ENCODE measurements around the gene EYA2. TPM values are rescaled to one million over a fixed set of nuclear protein-coding genes. Genes with fewer than 3 reads are reported as not detected.

Gene EYA2
- total and polyA plus RNA-seq, 2 experiments from 2014 or later, result 0.18 TPM; not detected in 1

DNA sequence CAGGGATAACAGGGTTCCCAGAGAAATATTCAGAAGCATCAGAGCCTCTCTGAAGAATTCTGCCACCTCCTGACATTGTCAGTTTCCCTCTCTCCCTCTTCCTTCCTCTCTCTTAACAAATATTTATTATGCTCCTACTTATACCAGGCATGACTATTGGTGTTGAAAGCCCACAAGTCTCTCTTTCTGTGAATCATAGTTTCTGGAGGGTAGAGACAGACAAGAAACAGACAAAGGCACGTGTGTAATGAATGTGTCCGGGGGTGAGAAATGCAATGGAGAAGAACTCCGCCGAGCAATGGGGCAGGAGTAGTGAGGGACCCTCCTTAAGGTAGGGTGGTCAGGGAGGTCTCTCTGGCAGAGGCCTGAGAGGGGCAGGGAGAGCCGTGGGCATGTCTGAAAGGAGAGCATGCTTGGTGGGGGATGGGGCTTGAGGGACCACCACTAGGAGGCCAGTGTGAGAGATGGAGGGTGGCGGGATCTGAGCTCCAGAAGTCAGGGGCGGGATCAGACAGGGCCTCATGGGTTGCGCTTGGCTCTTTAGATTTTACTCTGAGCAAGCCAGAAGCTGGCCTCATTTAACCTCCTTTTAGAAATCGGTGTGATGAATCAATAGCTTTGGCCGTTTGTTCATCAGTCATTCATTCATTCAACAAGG, 57.3 kb downstream of the EYA2 start:
- Histone ChIP-seq H3K27me3 (replicated peaks; ENCODE audit: insufficient read depth) (no peaks in the 10 kb centered on the region), H3K9me3 (ENCODE audit: low read depth) (no peaks in the 10 kb centered on the region), H3K79me2 (ENCODE audit: insufficient read depth) (no peaks in the 10 kb centered on the region), H4K20me1 (ENCODE audit: insufficient read depth) (no peaks in the 10 kb centered on the region), H2AFZ (no peak overlapping the region), H3K9me2 (ENCODE audit: insufficient read depth) (no peaks in the 10 kb centered on the region), H3K9ac (peak overlapping the region; percentile 15), H3F3A (ENCODE audit: insufficient read depth) (peaks cover 13% of the 10 kb centered on the region; the same call in 1 of the 2 replicates), H3K36me3 (ENCODE audit: low read depth) (no peaks in the 10 kb centered on the region), H3K27ac (peak overlapping the region; percentile 56), H3K4me3 (no peak overlapping the region), H3K4me2 (ENCODE audit: unreplicated experiment) (peak overlapping the region; percentile 1), H3K4me1 (ENCODE audit: insufficient read depth) (peaks cover 24% of the 10 kb centered on the region)
- peak; percentile 76 for DNase-seq
- no peak for TF ChIP-seq EZH2phosphoT487 (IDR thresholded peaks at IDR 0.05; ENCODE audit: insufficient read depth, low read depth)
- TF ChIP-seq EZH2 (IDR thresholded peaks at IDR 0.05; ENCODE audit: insufficient read depth, poor library complexity, severe bottlenecking), result no peak
- WGBS, 2 experiments (ENCODE audit: low coverage in 1 of 2, low lambda C conversion rate in 2 of 2, missing lambda C conversion rate in 2 of 2), result 66 to 68% methylated on average over 10 of the region's 10 CpGs
- in situ Hi-C loops (cut with MboI), result no loop called here

DNA sequence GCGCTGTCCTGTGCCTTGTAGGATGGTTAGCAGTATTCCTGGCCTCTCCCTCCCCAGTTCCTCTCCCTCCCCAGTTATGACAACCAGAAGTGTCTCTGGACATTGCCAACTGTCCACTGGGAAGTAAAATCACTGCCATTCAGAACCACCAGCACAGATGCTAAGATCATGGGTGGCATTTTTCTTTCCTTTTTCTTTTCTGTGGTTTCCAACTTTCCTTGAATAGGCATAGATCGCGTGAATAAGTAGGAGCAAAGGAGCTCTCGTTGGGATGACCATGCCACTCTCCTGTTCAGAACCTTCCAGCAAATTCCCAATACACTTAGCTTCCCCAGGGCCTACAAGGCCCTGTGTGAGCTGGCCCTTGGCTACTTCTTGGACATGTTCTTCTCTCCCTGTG, 59.0 kb downstream of the EYA2 start:
- no peaks in the 10 kb centered on the region for H3K36me3 ChIP-seq (ENCODE audit: low read depth)
- no peaks in the 10 kb centered on the region for H3K9me2 ChIP-seq (ENCODE audit: insufficient read depth)
- peaks cover 28% of the 10 kb centered on the region for H3K4me1 ChIP-seq (ENCODE audit: insufficient read depth)
- no peaks in the 10 kb centered on the region for H3K79me2 ChIP-seq (ENCODE audit: insufficient read depth)
- H3K27ac ChIP-seq, result 0 out of 2 replicates have a peak overlapping the region, but pooled peaks have one; percentile 61
- TF ChIP-seq EZH2 (IDR thresholded peaks at IDR 0.05; ENCODE audit: insufficient read depth, poor library complexity, severe bottlenecking) (no peak), EZH2phosphoT487 (IDR thresholded peaks at IDR 0.05; ENCODE audit: insufficient read depth, low read depth) (no peak)
- 0 out of 2 replicates have a peak overlapping the region, but pooled peaks have one; percentile 19 for H3K9ac ChIP-seq
- no peaks in the 10 kb centered on the region for H3K27me3 ChIP-seq (replicated peaks; ENCODE audit: insufficient read depth)
- 64 to 68% methylated on average over 4 of the region's 4 CpGs for WGBS, 2 experiments (ENCODE audit: low coverage in 1 of 2, low lambda C conversion rate in 2 of 2, missing lambda C conversion rate in 2 of 2)
- DNase-seq, result no peak
- H3K4me3 ChIP-seq, result no peak overlapping the region
- H3K4me2 ChIP-seq (ENCODE audit: unreplicated experiment), result no peak overlapping the region
- in situ Hi-C loops (cut with MboI), result no loop called here
- H3F3A ChIP-seq (ENCODE audit: insufficient read depth), result peaks cover 19% of the 10 kb centered on the region
- no peaks in the 10 kb centered on the region for H4K20me1 ChIP-seq (ENCODE audit: insufficient read depth)
- no peak overlapping the region for H2AFZ ChIP-seq
- H3K9me3 ChIP-seq (ENCODE audit: low read depth), result no peaks in the 10 kb centered on the region

GRCh38 chr20:46954490-46955038, 59.9 kb downstream of the EYA2 start:
- peak; percentile 90 for DNase-seq
- Histone ChIP-seq H3K4me3 (no peak overlapping the region), H3K27ac (peak overlapping the region; percentile 47), H3K9ac (peak overlapping the region; percentile 16; the same call in 1 of the 2 replicates), H4K20me1 (ENCODE audit: insufficient read depth) (no peaks in the 10 kb centered on the region), H3K4me2 (ENCODE audit: unreplicated experiment) (no peak overlapping the region), H3K79me2 (ENCODE audit: insufficient read depth) (no peaks in the 10 kb centered on the region), H3K4me1 (ENCODE audit: insufficient read depth) (peaks cover 30% of the 10 kb centered on the region), H3K9me2 (ENCODE audit: insufficient read depth) (no peaks in the 10 kb centered on the region), H3F3A (ENCODE audit: insufficient read depth) (peaks cover 22% of the 10 kb centered on the region), H3K36me3 (ENCODE audit: low read depth) (no peaks in the 10 kb centered on the region), H3K27me3 (replicated peaks; ENCODE audit: insufficient read depth) (no peaks in the 10 kb centered on the region), H2AFZ (no peak overlapping the region), H3K9me3 (ENCODE audit: low read depth) (no peaks in the 10 kb centered on the region)
- in situ Hi-C loops (cut with MboI), result no loop called here
- TF ChIP-seq EZH2phosphoT487 (IDR thresholded peaks at IDR 0.05; ENCODE audit: insufficient read depth, low read depth) (peak; percentile 90; the same call in 1 of the 2 replicates), EZH2 (IDR thresholded peaks at IDR 0.05; ENCODE audit: insufficient read depth, poor library complexity, severe bottlenecking) (no peak)
- 62 to 64% methylated on average over 15 of the region's 15 CpGs for WGBS, 2 experiments (ENCODE audit: low coverage in 1 of 2, low lambda C conversion rate in 2 of 2, missing lambda C conversion rate in 2 of 2)

DNA sequence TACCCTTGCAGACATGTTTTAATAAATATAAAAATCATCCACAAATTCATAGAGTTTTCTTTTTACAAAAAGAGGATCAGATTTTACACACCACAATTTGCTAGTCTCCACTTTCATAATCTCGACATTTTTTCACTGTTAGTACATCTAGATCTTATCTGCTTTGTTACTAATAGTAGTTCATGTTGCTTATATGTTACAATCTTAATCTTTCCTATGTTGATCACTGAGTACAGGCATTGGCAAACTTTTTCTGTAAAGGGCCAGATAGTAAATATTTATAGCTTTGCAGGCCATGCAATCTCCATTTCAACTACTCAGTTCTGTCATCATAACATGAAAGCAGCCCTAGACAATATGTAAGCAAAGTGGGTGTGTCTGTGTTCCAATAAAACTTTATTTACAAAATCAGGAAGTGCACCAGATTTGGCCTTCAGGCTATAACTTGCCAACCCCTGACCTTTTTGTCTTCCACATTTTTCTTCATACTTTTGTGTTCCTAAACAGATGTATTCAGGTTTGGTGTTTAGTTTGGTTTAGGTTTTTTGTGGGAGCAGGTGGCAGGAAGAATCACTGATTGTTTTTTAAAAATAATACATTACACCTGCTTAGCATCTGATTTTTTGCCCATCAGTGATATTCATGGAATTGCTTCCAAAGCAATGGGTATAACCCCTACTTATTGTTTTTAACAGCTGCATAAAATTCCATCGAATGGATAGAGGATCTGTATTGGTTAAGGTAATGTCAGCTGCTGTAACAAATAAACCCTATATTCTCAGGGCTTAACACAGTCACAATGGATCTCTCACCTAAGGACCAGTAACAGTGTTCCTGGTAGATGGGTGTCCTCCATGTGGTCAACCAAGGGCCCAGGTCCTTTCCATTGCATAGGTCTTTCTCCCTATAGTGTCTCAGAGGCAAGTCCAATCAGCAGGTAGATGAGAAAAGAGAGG, 61.2 kb downstream of the EYA2 start:
- Histone ChIP-seq H2AFZ (no peak overlapping the region), H3F3A (ENCODE audit: insufficient read depth) (peaks cover 22% of the 10 kb centered on the region), H3K36me3 (ENCODE audit: low read depth) (no peaks in the 10 kb centered on the region), H3K27me3 (replicated peaks; ENCODE audit: insufficient read depth) (no peaks in the 10 kb centered on the region), H3K9ac (no peak overlapping the region), H3K9me3 (ENCODE audit: low read depth) (no peaks in the 10 kb centered on the region), H3K4me1 (ENCODE audit: insufficient read depth) (peaks cover 30% of the 10 kb centered on the region), H4K20me1 (ENCODE audit: insufficient read depth) (no peaks in the 10 kb centered on the region), H3K27ac (no peak overlapping the region), H3K79me2 (ENCODE audit: insufficient read depth) (no peaks in the 10 kb centered on the region), H3K4me3 (no peak overlapping the region), H3K9me2 (ENCODE audit: insufficient read depth) (no peaks in the 10 kb centered on the region), H3K4me2 (ENCODE audit: unreplicated experiment) (no peak overlapping the region)
- DNase-seq, result peak; percentile 34
- no peak for TF ChIP-seq EZH2phosphoT487 (IDR thresholded peaks at IDR 0.05; ENCODE audit: insufficient read depth, low read depth)
- no peak for TF ChIP-seq EZH2 (IDR thresholded peaks at IDR 0.05; ENCODE audit: insufficient read depth, poor library complexity, severe bottlenecking)
- in situ Hi-C loops (cut with MboI), result no loop called here
- 61 to 64% methylated on average over 2 of the region's 2 CpGs for WGBS, 2 experiments (ENCODE audit: low coverage in 1 of 2, low lambda C conversion rate in 2 of 2, missing lambda C conversion rate in 2 of 2)

Data from GM23248 (cell line).